Kidney epithelial cell (primary cell): Measurements from ENCODE around the gene SPINT2. TPM values are rescaled to one million over a fixed set of nuclear protein-coding genes. Genes with fewer than 3 reads are reported as not detected.

ENCODE experiments used
- DNase-seq: peaks from one replicate; pipeline ENCODE4 v3.0.0-alpha.2; 2010; ENCODE audit warnings: low read depth
- H3K27me3 ChIP-seq: 2 replicates; pipeline ENCODE4 v1.6.0; 2011; ENCODE audit warnings: low read length; ENCODE audit not compliant: control insufficient read depth, insufficient read depth
- H3K36me3 ChIP-seq: 2 replicates; pipeline ENCODE4 v1.5.1; 2011; ENCODE audit warnings: low read length; ENCODE audit not compliant: control insufficient read depth, insufficient read depth
- H3K4me3 ChIP-seq: 2 replicates; pipeline ENCODE4 v1.5.1; 2011; ENCODE audit warnings: low read depth, mild to moderate bottlenecking, control low read depth, low read length
- CTCF ChIP-seq: IDR thresholded peaks from 2 replicates; pipeline ENCODE4 v1.5.1; 2011; ENCODE audit warnings: mild to moderate bottlenecking, moderate library complexity, low read length, control low read depth, inconsistent platforms; ENCODE audit not compliant: insufficient read depth, poor library complexity, severe bottlenecking
- total RNA-seq: library from RNA; depleted of rRNA; stranded (reverse); fragments of >200 nt; gene quantifications from 2 replicates; pipeline ENCODE4 v1.2.3, GENCODE V29; 2015

The SPINT2 gene
- total RNA-seq, 1 donor from 2014 or later: 591 TPM

GRCh38 chr19:38247734-38248268 lies 16.6 kb upstream of the SPINT2 start:
- DNase-seq: no peak
- Histone ChIP-seq H3K27me3 (no peaks in the 10 kb centered on the region), H3K4me3 (no peak overlapping the region), H3K36me3 (no peaks in the 10 kb centered on the region)
- no peak for TF ChIP-seq CTCF

GRCh38 chr19:38248421-38248820 lies 16.0 kb upstream of the SPINT2 start:
- H3K27me3 ChIP-seq: no peaks in the 10 kb centered on the region
- no peak overlapping the region for H3K4me3 ChIP-seq
- no peak for DNase-seq
- TF ChIP-seq CTCF: no peak
- no peaks in the 10 kb centered on the region for H3K36me3 ChIP-seq

GRCh38 chr19:38250428-38250820 lies 13.9 kb upstream of the SPINT2 start:
- H3K27me3 ChIP-seq: no peaks in the 10 kb centered on the region
- DNase-seq: no peak
- no peaks in the 10 kb centered on the region for H3K36me3 ChIP-seq
- H3K4me3 ChIP-seq: no peak overlapping the region
- TF ChIP-seq CTCF: no peak

- Histone ChIP-seq H3K4me3 (no peak overlapping the region), H3K27me3 (no peaks in the 10 kb centered on the region), H3K36me3 (no peaks in the 10 kb centered on the region)
- DNase-seq: no peak
- no peak for TF ChIP-seq CTCF
These were observed 13.4 kb upstream of the SPINT2 start for GRCh38 chr19:38250821-38251563.

GRCh38 chr19:38251564-38252051 lies 12.8 kb upstream of the SPINT2 start:
- no peak for TF ChIP-seq CTCF
- no peaks in the 10 kb centered on the region for H3K27me3 ChIP-seq
- H3K36me3 ChIP-seq: no peaks in the 10 kb centered on the region
- no peak overlapping the region for H3K4me3 ChIP-seq
- no peak for DNase-seq
